GM19397 (cell line): ENCODE data around the gene DPM2.

Source experiments
- ATAC-seq: cut with Tn5 transposase; IDR thresholded peaks from one replicate; pipeline ENCODE4 v1.9.1; 2021; ENCODE audit warnings: mild to moderate bottlenecking, moderate library complexity; ENCODE audit not compliant: unreplicated experiment

The DPM2 gene

GRCh38 chr9:127958728-127959127, 21.1 kb upstream of the DPM2 start:
- no peak for ATAC-seq

GRCh38 chr9:127955294-127956015, 17.8 kb upstream of the DPM2 start:
- ATAC-seq = no peak

DNA sequence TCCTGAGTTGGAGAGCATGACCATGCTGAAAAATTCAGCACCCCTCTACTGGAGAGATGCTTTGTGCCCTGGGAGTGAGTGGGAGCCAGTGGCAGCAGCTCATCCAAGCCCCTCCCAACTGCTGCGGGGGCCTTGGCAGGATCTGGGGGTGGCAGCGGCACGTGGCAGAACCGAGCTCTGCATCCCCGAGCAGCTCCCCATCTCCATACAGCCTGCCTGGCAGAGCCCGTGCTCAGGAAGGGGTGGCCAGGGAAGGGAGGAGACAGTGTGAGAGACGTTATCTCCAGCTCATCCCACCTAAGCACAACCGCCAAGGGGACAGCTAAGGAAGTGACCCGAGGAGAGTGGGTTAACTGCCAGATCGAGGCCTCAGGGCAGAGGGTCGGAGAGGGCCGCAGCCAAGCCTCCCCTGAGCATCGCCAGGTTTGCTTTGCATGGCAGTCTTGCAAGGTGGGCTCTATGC, 17.2 kb upstream of the DPM2 start:
- ATAC-seq = no peak

- no peak for ATAC-seq
These were observed 16.3 kb upstream of the DPM2 start for GRCh38 chr9:127953768-127954505.

GRCh38 chr9:127953154-127953553, 15.5 kb upstream of the DPM2 start:
- ATAC-seq = no peak

GRCh38 chr9:127950513-127951289, 13.0 kb upstream of the DPM2 start:
- ATAC-seq = no peak

- ATAC-seq = no peak
These were observed 12.3 kb upstream of the DPM2 start for GRCh38 chr9:127949827-127950512.

DNA sequence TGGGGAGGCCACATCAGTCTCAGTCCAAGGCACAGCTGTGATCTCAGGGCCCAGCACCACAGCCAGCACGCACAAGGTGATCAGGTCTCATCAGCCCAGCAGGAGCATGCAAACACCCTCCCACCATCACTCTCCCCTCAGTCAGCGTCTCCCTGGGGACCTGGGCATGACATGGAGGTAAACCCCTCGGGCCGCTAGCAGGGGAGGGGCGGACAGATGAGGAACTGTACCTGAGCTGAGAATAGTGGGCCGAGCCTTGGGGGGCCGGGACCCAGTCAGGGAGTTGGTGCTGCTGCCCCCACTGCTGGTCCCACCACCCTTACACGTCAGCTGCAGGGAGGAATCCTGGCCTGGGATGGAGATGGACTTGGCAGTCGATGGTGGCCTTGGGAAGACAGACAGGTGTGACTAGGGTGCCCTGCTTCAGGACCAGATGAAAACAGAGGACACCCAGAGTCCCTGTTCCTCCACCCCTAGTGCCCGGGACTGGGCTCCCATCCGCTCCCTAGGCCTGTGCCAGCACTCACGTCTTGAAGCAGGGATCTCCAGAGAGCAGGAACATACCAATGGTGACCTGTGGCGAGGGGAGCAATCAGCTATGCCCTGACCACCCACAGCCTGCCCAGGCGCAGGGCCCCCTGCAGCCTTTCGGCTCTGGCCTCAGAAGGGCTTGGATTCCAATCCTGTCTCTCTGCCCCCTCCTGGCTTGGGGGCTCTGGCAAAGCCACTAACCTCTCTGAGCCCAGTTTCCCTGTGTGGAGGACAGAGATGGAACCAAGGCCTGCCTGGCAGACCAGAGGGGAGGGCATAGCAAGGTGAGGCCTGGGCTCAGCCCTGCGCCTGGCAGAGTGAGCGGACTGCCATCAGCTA, 10.4 kb upstream of the DPM2 start:
- ATAC-seq = no peak

GRCh38 chr9:127946728-127947127, 9.1 kb upstream of the DPM2 start:
- ATAC-seq = no peak

GRCh38 chr9:127945942-127946341, 8.3 kb upstream of the DPM2 start:
- no peak for ATAC-seq

- no peak for ATAC-seq
These were observed 7.7 kb upstream of the DPM2 start for GRCh38 chr9:127945338-127945737.

DNA sequence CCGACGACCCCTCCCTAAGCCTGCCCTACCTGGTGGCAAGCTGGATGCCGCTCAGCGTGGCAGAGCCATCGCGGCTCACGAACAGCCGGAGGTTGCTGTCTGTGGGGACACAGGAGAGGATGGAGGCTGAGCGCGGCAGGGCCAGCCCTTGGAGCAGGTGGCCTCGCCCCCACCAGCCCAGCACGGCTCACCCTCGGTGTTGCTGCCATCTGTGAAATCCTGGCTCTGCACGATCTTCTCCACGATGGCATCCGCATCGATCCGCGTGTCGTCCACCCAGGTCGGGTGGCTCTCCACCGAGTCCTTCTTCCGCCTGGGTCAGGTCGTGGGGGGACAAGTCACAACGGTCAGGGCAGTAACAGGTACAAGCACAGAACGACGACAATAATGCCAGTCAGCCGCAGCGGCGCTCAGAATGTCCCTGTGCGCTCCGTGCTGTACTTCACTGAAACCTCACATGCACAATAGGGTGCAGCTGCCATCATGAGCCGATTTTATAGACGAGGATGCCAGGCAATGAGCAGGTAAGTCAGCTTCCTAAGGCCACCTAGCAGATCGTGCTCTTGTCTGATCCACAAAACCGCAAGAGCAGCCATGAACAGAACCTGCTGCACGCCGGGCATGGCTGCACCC, 7.0 kb upstream of the DPM2 start:
- ATAC-seq = no peak

GRCh38 chr9:127943731-127944144, 6.1 kb upstream of the DPM2 start:
- ATAC-seq = no peak

DNA sequence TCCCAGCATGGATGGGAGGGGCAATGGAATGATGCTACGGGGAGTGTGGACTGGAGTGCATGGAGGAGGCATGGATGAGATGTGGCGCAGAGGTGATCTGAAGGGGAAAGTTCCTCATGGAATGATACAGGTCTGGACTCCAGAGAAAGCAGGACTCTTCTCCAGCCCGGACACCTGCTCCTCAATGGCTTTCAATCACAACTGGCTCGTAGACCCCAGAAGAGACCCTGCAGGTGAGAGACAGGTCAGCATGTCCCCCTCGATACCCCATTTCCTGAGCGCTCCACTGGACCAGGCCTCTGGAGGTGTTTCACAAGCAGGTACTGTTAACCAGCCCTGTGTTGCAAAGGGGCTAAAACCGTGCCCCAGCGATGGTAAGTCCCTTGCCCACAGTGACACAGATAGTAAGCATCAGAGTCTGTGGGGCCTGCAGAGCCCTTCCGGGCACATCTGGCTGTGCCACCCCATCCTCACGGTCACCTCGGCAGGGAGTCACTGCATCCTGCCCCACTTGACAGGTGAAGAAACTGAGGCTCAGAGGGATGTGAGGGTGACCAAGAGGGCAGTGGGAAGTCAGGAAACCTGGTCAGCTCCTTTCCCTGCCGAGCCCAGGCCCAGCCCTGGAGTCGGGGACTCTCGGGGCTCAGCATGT, 5.5 kb upstream of the DPM2 start:
- no peak for ATAC-seq

DNA sequence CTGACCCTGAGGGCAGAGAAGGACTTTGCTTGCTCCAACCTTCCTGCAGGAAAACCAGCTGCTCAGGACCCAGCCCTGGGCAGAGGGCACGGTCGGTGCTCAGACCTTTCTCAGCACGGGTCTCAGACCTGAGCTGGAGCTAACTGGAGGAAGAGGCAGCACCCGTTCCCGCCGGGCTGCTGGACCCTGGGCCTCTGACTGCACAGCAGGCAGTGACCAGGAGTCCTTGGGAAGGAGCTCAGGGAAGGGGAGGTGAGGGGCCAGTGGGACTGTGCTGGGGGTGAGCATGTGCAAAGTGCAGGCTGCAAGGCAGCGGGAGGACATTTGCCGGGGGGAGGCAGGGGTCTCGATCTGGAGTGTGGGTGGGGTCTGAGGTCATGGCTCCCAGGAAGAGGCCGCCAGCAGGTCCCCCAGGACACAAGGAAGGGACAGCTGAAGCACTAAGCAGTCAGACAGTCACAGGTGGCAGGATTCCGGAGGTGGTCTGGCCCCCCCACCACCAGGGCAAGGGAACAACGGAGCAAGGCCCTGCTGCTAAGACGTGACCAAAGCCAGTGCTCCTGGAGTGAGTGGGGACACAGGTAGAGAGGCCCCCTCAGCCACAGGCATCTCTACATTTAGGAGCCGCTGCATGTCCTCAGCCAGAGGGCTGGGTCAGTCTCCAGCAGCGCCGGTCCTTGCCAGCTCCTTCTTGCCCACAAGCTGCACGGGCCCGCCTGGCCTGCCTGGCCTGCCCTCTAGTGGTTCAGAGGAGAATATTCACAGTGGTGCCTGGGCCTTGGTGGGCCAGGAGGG, 4.8 kb upstream of the DPM2 start:
- ATAC-seq = no peak

GRCh38 chr9:127941961-127942215, 4.2 kb upstream of the DPM2 start:
- no peak for ATAC-seq

DNA sequence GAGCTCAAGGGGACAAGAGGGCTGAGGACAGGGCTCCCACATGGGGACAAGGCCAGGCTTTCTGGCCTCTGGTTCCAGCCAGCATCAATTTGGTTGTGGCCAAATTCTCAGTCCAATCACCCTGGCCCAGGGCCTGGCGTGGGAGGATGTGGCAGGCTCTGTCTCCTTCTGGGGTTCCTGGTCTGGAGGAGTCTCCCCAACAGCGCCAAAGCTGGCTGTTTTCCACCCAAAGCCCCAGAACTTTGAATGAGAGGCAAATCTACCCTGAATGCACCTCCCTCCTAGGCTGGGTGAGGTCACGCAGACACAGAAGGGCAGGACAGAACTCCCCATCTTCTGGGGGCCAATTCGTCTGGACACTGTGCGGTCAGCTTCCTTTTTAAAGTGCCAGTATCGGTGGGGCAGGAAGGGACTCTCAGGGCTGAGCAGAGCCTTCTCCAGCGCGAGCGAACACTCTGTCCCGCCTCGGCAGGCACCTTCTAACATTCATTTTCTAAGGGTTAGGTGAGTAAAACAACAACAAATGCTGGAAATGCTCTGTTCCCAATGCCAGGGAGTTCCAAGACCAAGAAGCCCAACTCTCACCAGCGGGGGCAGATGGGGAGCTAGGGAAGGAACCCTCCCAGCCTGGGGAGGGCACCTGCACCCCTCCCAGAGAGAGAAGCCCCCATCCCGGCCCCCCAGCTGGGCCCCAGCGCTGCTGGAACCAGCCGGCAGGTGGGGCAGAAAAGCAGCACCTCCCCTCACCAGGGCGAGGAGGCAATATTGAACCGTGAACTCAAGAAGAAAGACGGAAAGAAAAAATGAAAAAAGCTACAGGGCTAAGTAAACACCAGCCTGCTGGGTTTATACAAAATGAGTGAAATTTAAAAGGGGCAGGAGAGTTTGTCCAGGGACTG, 3.7 kb upstream of the DPM2 start:
- no peak for ATAC-seq

DNA sequence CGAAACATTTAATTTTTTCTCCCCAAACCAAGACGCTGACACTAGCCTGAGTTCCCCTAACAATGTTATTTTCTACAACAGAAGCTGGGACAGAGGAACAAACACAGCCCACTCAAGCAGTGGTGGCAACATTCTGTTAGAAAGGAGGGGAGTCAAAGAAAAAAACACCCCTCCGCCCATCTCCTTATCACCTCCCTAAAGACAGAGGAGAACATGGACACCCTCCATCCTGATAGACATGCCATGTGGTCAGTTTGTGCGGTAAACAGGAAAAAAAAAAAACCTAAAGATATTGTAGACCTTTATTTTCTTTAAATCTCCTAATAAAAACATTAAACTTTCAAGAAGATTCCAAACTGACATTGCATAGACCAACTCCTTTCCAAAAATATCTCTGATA, 2.9 kb upstream of the DPM2 start:
- no peak for ATAC-seq
